ENCODE results near the gene STXBP6.

- TF ChIP-seq BHLHE40 (IDR thresholded peaks at IDR 0.05; ENCODE audit: borderline replicate concordance in 1 of 2, low read depth in 2 of 2, low read length in 1 of 2) (no peak), IKZF2 (IDR thresholded peaks at IDR 0.05) (no peak), CTCF (IDR thresholded peaks at IDR 0.05 in 2 of 3, conservative IDR thresholded peaks at IDR 0.05 in 1 of 3; ENCODE audit: control insufficient read depth in 2 of 3, extremely low read depth in 1 of 3, insufficient read depth in 1 of 3, low read depth in 3 of 3, low read length in 3 of 3) (no peak), MTA2 (IDR thresholded peaks at IDR 0.05; ENCODE audit: low read depth) (no peak), POLR2A (IDR thresholded peaks at IDR 0.05; ENCODE audit: low read depth, low read length) (no peak), NFYB (IDR thresholded peaks at IDR 0.05; ENCODE audit: insufficient read depth, low read depth, low read length) (no peak), USF2 (IDR thresholded peaks at IDR 0.05; ENCODE audit: borderline replicate concordance, low read depth, low read length) (no peak), CBFB (IDR thresholded peaks at IDR 0.05; ENCODE audit: low read depth) (no peak), ATF7 (IDR thresholded peaks at IDR 0.05; ENCODE audit: low read depth) (no peak)
These were observed 265.0 kb downstream of the STXBP6 start for GRCh38 chr14:24784981-24785380.
